H9 (cell line): ENCODE measurements around the gene SSX2IP. TPM values are rescaled to one million over a fixed set of nuclear protein-coding genes. Genes with fewer than 3 reads are reported as not detected.

Source experiments
- DNase-seq: peaks from one replicate; pipeline ENCODE4 v3.0.0-alpha.2; 2017
- H2AFZ ChIP-seq: one replicate; pipeline ENCODE4 v1.6.1; 2013; ENCODE audit warnings: mild to moderate bottlenecking, low read length, control low read depth, moderate library complexity
- H2AK5ac ChIP-seq: 2 replicates; pipeline ENCODE4 v1.6.1; 2013; ENCODE audit warnings: low read length, control low read depth, mixed read lengths; ENCODE audit not compliant: insufficient read length
- H2BK120ac ChIP-seq: one replicate; pipeline ENCODE4 v1.6.1; 2013; ENCODE audit warnings: low read depth, mild to moderate bottlenecking, low read length, control low read depth, inconsistent platforms; ENCODE audit not compliant: poor library complexity, severe bottlenecking
- H2BK12ac ChIP-seq: 2 replicates; pipeline ENCODE4 v1.6.1; 2013; ENCODE audit warnings: low read length, control low read depth, mixed read lengths, low read depth; ENCODE audit not compliant: insufficient read length
- H2BK15ac ChIP-seq: 2 replicates; pipeline ENCODE4 v1.6.1; 2013; ENCODE audit warnings: low read depth, low read length, control low read depth
- H2BK20ac ChIP-seq: one replicate; pipeline ENCODE4 v1.6.1; 2013; ENCODE audit warnings: low read depth, mild to moderate bottlenecking, low read length, control low read depth, inconsistent platforms; ENCODE audit not compliant: poor library complexity, severe bottlenecking
- H2BK5ac ChIP-seq: 2 replicates; pipeline ENCODE4 v1.6.1; 2013; ENCODE audit warnings: low read length, control low read depth, mixed read lengths; ENCODE audit not compliant: insufficient read length
- H3K14ac ChIP-seq: 2 replicates; pipeline ENCODE4 v1.6.1; 2013; ENCODE audit warnings: low read length, control low read depth; ENCODE audit not compliant: insufficient read depth
- H3K18ac ChIP-seq: 2 replicates; pipeline ENCODE4 v1.6.1; 2013; ENCODE audit warnings: low read depth, mild to moderate bottlenecking, mixed read lengths, low read length, control low read depth; ENCODE audit not compliant: insufficient read length
- H3K23ac ChIP-seq: 2 replicates; pipeline ENCODE4 v1.6.1; 2013; ENCODE audit warnings: low read length, control low read depth, mixed read lengths, low read depth; ENCODE audit not compliant: insufficient read length
- H3K23me2 ChIP-seq: 2 replicates; pipeline ENCODE4 v1.6.1; 2013; ENCODE audit warnings: low read depth, mild to moderate bottlenecking, mixed read lengths, low read length, control low read depth; ENCODE audit not compliant: insufficient read length, poor library complexity, severe bottlenecking
- H3K27ac ChIP-seq: 2 replicates; pipeline ENCODE4 v1.5.1; 2013; ENCODE audit warnings: low read length, control low read depth, mixed read lengths, low read depth; ENCODE audit not compliant: insufficient read length
- H3K27me3 ChIP-seq: 2 replicates; pipeline ENCODE4 v1.6.1; 2013; ENCODE audit warnings: low read length, control low read depth, inconsistent platforms; ENCODE audit not compliant: insufficient read depth
- H3K4ac ChIP-seq: 2 replicates; pipeline ENCODE4 v1.6.1; 2013; ENCODE audit warnings: low read depth, mild to moderate bottlenecking, control low read depth, inconsistent platforms, low read length, moderate library complexity
- H3K4me1 ChIP-seq: 2 replicates; pipeline ENCODE4 v1.6.1; 2013; ENCODE audit warnings: low read length, control low read depth, inconsistent platforms; ENCODE audit not compliant: insufficient read depth
- H3K4me2 ChIP-seq: 2 replicates; pipeline ENCODE4 v1.6.1; 2013; ENCODE audit warnings: low read length, control low read depth, mixed read lengths; ENCODE audit not compliant: insufficient read length, insufficient read depth
- H3K56ac ChIP-seq: 2 replicates; pipeline ENCODE4 v1.6.1; 2013; ENCODE audit warnings: low read depth, mild to moderate bottlenecking, mixed read lengths, low read length, control low read depth; ENCODE audit not compliant: insufficient read length
- H3K79me1 ChIP-seq: 2 replicates; pipeline ENCODE4 v1.6.1; 2013; ENCODE audit warnings: low read depth, mild to moderate bottlenecking, moderate library complexity, low read length, control low read depth, inconsistent platforms; ENCODE audit not compliant: insufficient read depth, poor library complexity, severe bottlenecking
- H3K79me2 ChIP-seq: 2 replicates; pipeline ENCODE4 v1.6.1; 2013; ENCODE audit warnings: low read length, control low read depth, inconsistent platforms; ENCODE audit not compliant: insufficient read depth
- H3K9ac ChIP-seq: 2 replicates; pipeline ENCODE4 v1.6.1; 2013; ENCODE audit warnings: low read length, control low read depth, mixed read lengths; ENCODE audit not compliant: insufficient read length; ENCODE audit errors: extremely low read depth
- H3K9me3 ChIP-seq: one replicate; pipeline ENCODE4 v1.6.1; 2013; ENCODE audit warnings: low read depth, low read length, inconsistent platforms; ENCODE audit not compliant: control insufficient read depth
- H3T11ph ChIP-seq: one replicate; pipeline ENCODE4 v1.6.1; 2013; ENCODE audit warnings: mild to moderate bottlenecking, low read length, control low read depth, inconsistent platforms
- H4K20me1 ChIP-seq: one replicate; pipeline ENCODE4 v1.6.1; 2013; ENCODE audit not compliant: control insufficient read depth, insufficient read length, insufficient read depth
- H4K5ac ChIP-seq: 2 replicates; pipeline ENCODE4 v1.6.1; 2013; ENCODE audit warnings: low read depth, mild to moderate bottlenecking, mixed read lengths, low read length, control low read depth; ENCODE audit not compliant: insufficient read length
- H4K8ac ChIP-seq: replicated peaks from 2 replicates; pipeline ENCODE4 v1.6.1; 2013; ENCODE audit warnings: low read length, control low read depth, mixed read lengths, low read depth; ENCODE audit not compliant: insufficient read length
- H4K91ac ChIP-seq: 2 replicates; pipeline ENCODE4 v1.6.1; 2013; ENCODE audit warnings: low read depth, mild to moderate bottlenecking, moderate library complexity, mixed read lengths, low read length, control low read depth; ENCODE audit not compliant: insufficient read length
- H3K27ac Mint-ChIP-seq, 3 experiments: 2 replicates in 2 of 3; 3 replicates in 1 of 3; pipeline ENCODE4 v1.8.0; 2020 to 2021; ENCODE audit warnings: mixed read lengths in 3 of 3, mild to moderate bottlenecking in 1 of 3, moderate library complexity in 1 of 3
- H3K27me3 Mint-ChIP-seq: 2 replicates; pipeline ENCODE4 v1.8.0; 2021; ENCODE audit warnings: low read depth, mild to moderate bottlenecking, moderate library complexity, mixed read lengths
- H3K36me3 Mint-ChIP-seq, 3 experiments: 2 replicates in 2 of 3; 3 replicates in 1 of 3; pipeline ENCODE4 v1.8.0; 2020 to 2021; ENCODE audit warnings: low read depth in 3 of 3, mixed read lengths in 3 of 3; ENCODE audit not compliant: insufficient read depth in 1 of 3
- H3K4me1 Mint-ChIP-seq, 2 experiments: 2 replicates each; pipeline ENCODE4 v1.8.0; 2020; ENCODE audit warnings: mixed read lengths in 2 of 2
- H3K4me3 Mint-ChIP-seq, 2 experiments: 2 replicates in 1 of 2; 3 replicates in 1 of 2; pipeline ENCODE4 v1.8.0; 2020 to 2021; ENCODE audit warnings: mild to moderate bottlenecking in 2 of 2, mixed read lengths in 2 of 2, moderate library complexity in 1 of 2
- H3K9me3 Mint-ChIP-seq, 2 experiments: 2 replicates in 1 of 2; 3 replicates in 1 of 2; pipeline ENCODE4 v1.8.0; 2020; ENCODE audit warnings: mild to moderate bottlenecking in 2 of 2, mixed read lengths in 2 of 2, moderate library complexity in 1 of 2
- WGBS: extraction: QIAGEN DNeasy Blood & Tissue Kit; methylation state at CpG from one replicate; pipeline ENCODE4 v1.1.7; 2013; ENCODE audit warnings: missing lambda C conversion rate, low lambda C conversion rate, mixed read lengths; ENCODE audit not compliant: insufficient read length; ENCODE audit errors: extremely low coverage; 5-methylcytosine and 5-hydroxymethylcytosine counted together
- total RNA-seq: library from RNA; stranded (reverse); gene quantifications from 2 replicates; pipeline ENCODE4 v1.2.1, GENCODE V29; 2021
- TF ChIP-seq, protein P1 (sequence below): fragments of 200-600 bp; sonication (generic); conservative IDR thresholded peaks from 3 replicates; pipeline ENCODE4 v1.8.0; 2021; ENCODE audit warnings: antibody characterized with exemption, mild to moderate bottlenecking

The SSX2IP gene
- total RNA-seq, 1 experiment from 2014 or later: 19.6 TPM

DNA sequence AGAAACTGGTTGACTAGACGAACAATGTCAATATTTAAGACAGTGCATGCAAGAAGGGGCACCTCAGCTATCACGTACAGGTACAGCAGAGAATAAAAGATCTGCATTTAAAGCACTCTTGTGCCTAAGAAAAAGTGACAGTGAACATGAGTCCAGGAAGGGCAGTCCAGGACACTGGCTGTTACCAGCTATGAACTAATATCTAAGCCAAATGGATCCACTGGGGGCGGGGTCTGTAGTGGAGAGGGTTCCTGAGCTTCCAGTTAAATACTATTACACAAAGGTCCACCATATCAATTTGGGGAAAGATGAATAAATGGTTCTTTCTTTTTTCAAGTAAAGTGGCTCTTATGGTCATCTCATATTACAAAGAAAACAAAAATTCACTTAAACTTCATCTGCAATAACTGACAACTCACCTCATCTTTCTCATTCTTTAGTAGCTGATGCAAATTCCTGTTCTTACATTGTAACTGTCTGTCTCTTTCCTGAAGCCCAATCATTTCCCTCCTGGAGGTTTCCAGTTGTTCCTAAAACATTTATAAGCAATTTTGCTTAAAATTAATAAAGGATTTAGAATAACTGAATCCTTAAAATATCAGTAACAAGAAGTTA is 24.5 kb downstream of the SSX2IP start:
- no peaks in the 10 kb centered on the region for H4K20me1 ChIP-seq
- no peak overlapping the region for H3K9ac ChIP-seq
- Mint-ChIP-seq H3K27me3 (no peaks in the 10 kb centered on the region), H3K36me3 (peaks cover 2 to 15% (median 8%) of the 10 kb centered on the region in 3 experiments; a peak in 5 of 7 replicates), H3K4me3 (no peak overlapping the region), H3K4me1 (no peaks in the 10 kb centered on the region), H3K9me3 (no peaks in the 10 kb centered on the region), H3K27ac (no peak overlapping the region)
- no peak overlapping the region for H3K4me2 ChIP-seq
- H3K18ac ChIP-seq: no peak overlapping the region
- no peak overlapping the region for H4K91ac ChIP-seq
- no peak overlapping the region for H3K23ac ChIP-seq
- TF ChIP-seq, protein P1, sequence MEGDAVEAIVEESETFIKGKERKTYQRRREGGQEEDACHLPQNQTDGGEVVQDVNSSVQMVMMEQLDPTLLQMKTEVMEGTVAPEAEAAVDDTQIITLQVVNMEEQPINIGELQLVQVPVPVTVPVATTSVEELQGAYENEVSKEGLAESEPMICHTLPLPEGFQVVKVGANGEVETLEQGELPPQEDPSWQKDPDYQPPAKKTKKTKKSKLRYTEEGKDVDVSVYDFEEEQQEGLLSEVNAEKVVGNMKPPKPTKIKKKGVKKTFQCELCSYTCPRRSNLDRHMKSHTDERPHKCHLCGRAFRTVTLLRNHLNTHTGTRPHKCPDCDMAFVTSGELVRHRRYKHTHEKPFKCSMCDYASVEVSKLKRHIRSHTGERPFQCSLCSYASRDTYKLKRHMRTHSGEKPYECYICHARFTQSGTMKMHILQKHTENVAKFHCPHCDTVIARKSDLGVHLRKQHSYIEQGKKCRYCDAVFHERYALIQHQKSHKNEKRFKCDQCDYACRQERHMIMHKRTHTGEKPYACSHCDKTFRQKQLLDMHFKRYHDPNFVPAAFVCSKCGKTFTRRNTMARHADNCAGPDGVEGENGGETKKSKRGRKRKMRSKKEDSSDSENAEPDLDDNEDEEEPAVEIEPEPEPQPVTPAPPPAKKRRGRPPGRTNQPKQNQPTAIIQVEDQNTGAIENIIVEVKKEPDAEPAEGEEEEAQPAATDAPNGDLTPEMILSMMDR: no peak
- H3K56ac ChIP-seq: no peak overlapping the region
- no peak overlapping the region for H2BK12ac ChIP-seq
- H2AK5ac ChIP-seq: no peak overlapping the region
- no peaks in the 10 kb centered on the region for H3K27me3 ChIP-seq
- H3K79me1 ChIP-seq: no peaks in the 10 kb centered on the region
- no peak overlapping the region for H2BK120ac ChIP-seq
- H3K9me3 ChIP-seq: no peaks in the 10 kb centered on the region
- H3K27ac ChIP-seq: no peak overlapping the region
- no peak overlapping the region for H3K4ac ChIP-seq
- no peak overlapping the region for H3T11ph ChIP-seq
- no peak overlapping the region for H4K5ac ChIP-seq
- no peak overlapping the region for H3K14ac ChIP-seq
- H3K79me2 ChIP-seq: no peaks in the 10 kb centered on the region
- DNase-seq: no peak
- no peak overlapping the region for H2AFZ ChIP-seq
- no peak overlapping the region for H2BK20ac ChIP-seq
- H3K4me1 ChIP-seq: no peaks in the 10 kb centered on the region
- no peak overlapping the region for H2BK5ac ChIP-seq
- no peaks in the 10 kb centered on the region for H3K23me2 ChIP-seq
- no CpG with 5 or more reads among the region's 3 CpGs for WGBS
- H4K8ac ChIP-seq: no peak overlapping the region
- no peak overlapping the region for H2BK15ac ChIP-seq
